Neural cell (in vitro differentiated cells): ENCODE data around the gene PFN3. TPM values are rescaled to one million over a fixed set of nuclear protein-coding genes. Genes with fewer than 3 reads are reported as not detected.

Source experiments
- H2AFZ ChIP-seq: fragments of 200-600, 300-800 bp; sonication (generic), shearing (Covaris generic); 2 replicates; pipeline ENCODE4 v1.6.0; 2014; ENCODE audit warnings: low read depth, mild to moderate bottlenecking, antibody characterized with exemption, low read length, moderate library complexity
- H3F3A ChIP-seq: fragments of 200-600 bp; shearing (Covaris generic); 2 replicates; pipeline ENCODE4 v1.6.1; 2016; ENCODE audit warnings: mild to moderate bottlenecking, moderate library complexity, mixed read lengths, antibody characterized with exemption, low read length; ENCODE audit not compliant: insufficient read depth, poor library complexity, severe bottlenecking
- H3K27ac ChIP-seq: fragments of 200-600, 300-800 bp; sonication (generic), shearing (Covaris generic); 2 replicates; pipeline ENCODE4 v1.5.1; 2014; ENCODE audit warnings: mild to moderate bottlenecking, low read length, moderate library complexity
- H3K27me3 ChIP-seq: fragments of 300-800, 200-600 bp; sonication (generic), shearing (Covaris generic); 2 replicates; pipeline ENCODE4 v1.6.0; 2014; ENCODE audit warnings: mild to moderate bottlenecking, low read depth, low read length, moderate library complexity; ENCODE audit not compliant: insufficient read depth
- H3K36me3 ChIP-seq: fragments of 300-800, 200-600 bp; sonication (generic), shearing (Covaris generic); 2 replicates; pipeline ENCODE4 v1.5.1; 2014; ENCODE audit warnings: mild to moderate bottlenecking, antibody characterized with exemption, low read length, moderate library complexity; ENCODE audit not compliant: insufficient read depth
- H3K4me2 ChIP-seq: fragments of 300-800, 200-600 bp; sonication (generic), shearing (Covaris generic); 2 replicates; pipeline ENCODE4 v1.6.0; 2014; ENCODE audit warnings: mild to moderate bottlenecking, low read length
- H3K4me3 ChIP-seq: fragments of 300-800, 200-600 bp; sonication (generic), shearing (Covaris generic); 2 replicates; pipeline ENCODE4 v1.5.1; 2014; ENCODE audit warnings: mild to moderate bottlenecking, low read length, moderate library complexity
- H3K79me2 ChIP-seq: fragments of 200-600 bp; shearing (Covaris generic); replicated peaks from 2 replicates; pipeline ENCODE4 v1.6.0; 2014; ENCODE audit warnings: mild to moderate bottlenecking, low read length, moderate library complexity; ENCODE audit not compliant: insufficient read depth
- H3K9ac ChIP-seq: fragments of 300-800, 200-600 bp; sonication (generic), shearing (Covaris generic); 2 replicates; pipeline ENCODE4 v1.6.1; 2016; ENCODE audit warnings: mild to moderate bottlenecking, low read length, mixed read lengths
- H3K9me2 ChIP-seq: fragments of 200-600 bp; shearing (Covaris generic); 2 replicates; pipeline ENCODE4 v1.6.1; 2016; ENCODE audit warnings: mild to moderate bottlenecking, low read length, mixed read lengths; ENCODE audit not compliant: insufficient read depth
- H3K9me3 ChIP-seq: fragments of 200-600, 300-800 bp; sonication (generic), shearing (Covaris generic); 2 replicates; pipeline ENCODE4 v1.6.1; 2016; ENCODE audit warnings: mild to moderate bottlenecking, mixed run types, low read length, moderate library complexity, mixed read lengths
- H4K20me1 ChIP-seq: fragments of 200-600 bp; shearing (Covaris generic); 2 replicates; pipeline ENCODE4 v1.6.1; 2016; ENCODE audit warnings: mild to moderate bottlenecking, mixed run types; ENCODE audit not compliant: insufficient read depth
- EP300 ChIP-seq: fragments of 450-650 bp; conservative IDR thresholded peaks from 2 replicates; pipeline ENCODE4 v1.6.1; 2014; ENCODE audit warnings: antibody characterized with exemption, mild to moderate bottlenecking, moderate library complexity; ENCODE audit not compliant: poor library complexity, severe bottlenecking
- EZH2 ChIP-seq: fragments of 200-600, 300-800 bp; shearing (Covaris generic), sonication (generic); IDR thresholded peaks from 2 replicates; pipeline ENCODE4 v1.6.1; 2014; ENCODE audit warnings: antibody characterized with exemption, low read length, borderline replicate concordance, mild to moderate bottlenecking; ENCODE audit not compliant: insufficient read depth, poor library complexity, severe bottlenecking
- MXI1 ChIP-seq: fragments of 450-650 bp; conservative IDR thresholded peaks from 2 replicates; pipeline ENCODE4 v1.6.1; 2014; ENCODE audit warnings: antibody characterized with exemption, mild to moderate bottlenecking; ENCODE audit not compliant: poor library complexity, severe bottlenecking
- POLR2AphosphoS5 ChIP-seq: IDR thresholded peaks from 2 replicates; pipeline ENCODE4 v1.6.1; 2012
- RAD21 ChIP-seq: fragments of 450-650 bp; conservative IDR thresholded peaks from 2 replicates; pipeline ENCODE4 v1.6.1; 2014; ENCODE audit warnings: antibody characterized with exemption, mild to moderate bottlenecking, moderate library complexity
- SMC3 ChIP-seq: fragments of 450-650 bp; conservative IDR thresholded peaks from 2 replicates; pipeline ENCODE4 v1.6.1; 2014; ENCODE audit warnings: antibody characterized with exemption, mild to moderate bottlenecking, moderate library complexity; ENCODE audit not compliant: poor library complexity
- TAF1 ChIP-seq: IDR thresholded peaks from 2 replicates; pipeline ENCODE4 v1.6.1; 2012; ENCODE audit warnings: low read depth
- polyA plus RNA-seq: library from polyadenylated mRNA; depleted of rRNA; stranded (reverse); fragments of >200 nt; gene quantifications from 2 replicates; pipeline ENCODE4 v1.2.3, GENCODE V29; 2014
- TF ChIP-seq, protein P1 (sequence below): fragments of 450-650 bp; IDR thresholded peaks from 2 replicates; pipeline ENCODE4 v1.5.1; 2014; ENCODE audit warnings: antibody characterized with exemption, mild to moderate bottlenecking, moderate library complexity; ENCODE audit not compliant: poor library complexity, severe bottlenecking
- TF ChIP-seq, protein P2 (sequence below): IDR thresholded peaks from 2 replicates; pipeline ENCODE4 v1.6.1; 2012; ENCODE audit warnings: borderline replicate concordance

The PFN3 gene
- polyA plus RNA-seq, 1 donor from 2014 or later = not detected

DNA sequence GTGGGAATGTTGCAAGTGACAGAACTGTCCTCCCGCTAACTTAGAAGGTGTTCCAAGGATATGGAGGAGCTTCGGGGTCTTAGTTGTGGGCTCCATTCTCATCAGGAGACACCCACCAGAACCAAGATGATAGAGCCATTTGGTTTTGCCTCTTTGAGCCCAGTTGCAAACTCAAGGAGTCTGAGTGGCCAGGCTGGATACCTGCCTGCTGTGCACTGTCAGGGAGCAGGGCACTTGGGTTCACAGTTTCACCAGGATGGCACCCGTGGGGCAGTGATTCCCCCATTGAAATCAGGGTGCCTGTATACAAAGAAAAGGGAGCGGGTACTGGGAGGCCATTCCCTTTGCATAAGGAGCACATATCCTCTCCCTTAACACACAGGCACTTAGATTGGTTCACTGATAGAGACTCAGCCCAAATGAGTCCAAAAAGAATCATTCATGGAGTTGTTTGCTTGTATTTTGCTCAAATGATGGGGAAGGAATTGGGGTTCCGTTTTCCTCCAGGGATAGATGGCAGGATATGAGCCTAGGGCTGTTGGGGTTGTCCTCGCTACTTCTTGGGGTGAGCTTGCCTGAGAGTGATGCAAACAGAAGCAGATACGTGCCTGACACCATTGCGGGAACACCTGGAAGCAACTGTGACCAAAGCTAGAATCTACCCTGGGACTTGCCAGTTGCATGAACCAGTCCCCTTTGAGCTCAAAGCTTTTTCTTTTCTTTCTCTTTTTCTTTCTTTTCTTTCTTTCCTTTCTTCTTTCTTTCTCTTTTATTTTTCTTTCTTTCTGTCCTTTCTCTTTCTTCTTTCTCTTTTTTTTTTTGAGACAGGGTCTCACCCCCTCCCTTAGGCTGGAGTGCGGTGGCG is 44.8 kb upstream of the PFN3 start:
- no peaks in the 10 kb centered on the region for H3K27me3 ChIP-seq
- no peak for TF ChIP-seq SMC3
- no peak for TF ChIP-seq EZH2
- TF ChIP-seq EP300 = no peak
- no peak for TF ChIP-seq RAD21
- no peak for TF ChIP-seq MXI1
- no peak for TF ChIP-seq TAF1
- TF ChIP-seq, protein P1, sequence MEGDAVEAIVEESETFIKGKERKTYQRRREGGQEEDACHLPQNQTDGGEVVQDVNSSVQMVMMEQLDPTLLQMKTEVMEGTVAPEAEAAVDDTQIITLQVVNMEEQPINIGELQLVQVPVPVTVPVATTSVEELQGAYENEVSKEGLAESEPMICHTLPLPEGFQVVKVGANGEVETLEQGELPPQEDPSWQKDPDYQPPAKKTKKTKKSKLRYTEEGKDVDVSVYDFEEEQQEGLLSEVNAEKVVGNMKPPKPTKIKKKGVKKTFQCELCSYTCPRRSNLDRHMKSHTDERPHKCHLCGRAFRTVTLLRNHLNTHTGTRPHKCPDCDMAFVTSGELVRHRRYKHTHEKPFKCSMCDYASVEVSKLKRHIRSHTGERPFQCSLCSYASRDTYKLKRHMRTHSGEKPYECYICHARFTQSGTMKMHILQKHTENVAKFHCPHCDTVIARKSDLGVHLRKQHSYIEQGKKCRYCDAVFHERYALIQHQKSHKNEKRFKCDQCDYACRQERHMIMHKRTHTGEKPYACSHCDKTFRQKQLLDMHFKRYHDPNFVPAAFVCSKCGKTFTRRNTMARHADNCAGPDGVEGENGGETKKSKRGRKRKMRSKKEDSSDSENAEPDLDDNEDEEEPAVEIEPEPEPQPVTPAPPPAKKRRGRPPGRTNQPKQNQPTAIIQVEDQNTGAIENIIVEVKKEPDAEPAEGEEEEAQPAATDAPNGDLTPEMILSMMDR = no peak
- TF ChIP-seq, protein P2, sequence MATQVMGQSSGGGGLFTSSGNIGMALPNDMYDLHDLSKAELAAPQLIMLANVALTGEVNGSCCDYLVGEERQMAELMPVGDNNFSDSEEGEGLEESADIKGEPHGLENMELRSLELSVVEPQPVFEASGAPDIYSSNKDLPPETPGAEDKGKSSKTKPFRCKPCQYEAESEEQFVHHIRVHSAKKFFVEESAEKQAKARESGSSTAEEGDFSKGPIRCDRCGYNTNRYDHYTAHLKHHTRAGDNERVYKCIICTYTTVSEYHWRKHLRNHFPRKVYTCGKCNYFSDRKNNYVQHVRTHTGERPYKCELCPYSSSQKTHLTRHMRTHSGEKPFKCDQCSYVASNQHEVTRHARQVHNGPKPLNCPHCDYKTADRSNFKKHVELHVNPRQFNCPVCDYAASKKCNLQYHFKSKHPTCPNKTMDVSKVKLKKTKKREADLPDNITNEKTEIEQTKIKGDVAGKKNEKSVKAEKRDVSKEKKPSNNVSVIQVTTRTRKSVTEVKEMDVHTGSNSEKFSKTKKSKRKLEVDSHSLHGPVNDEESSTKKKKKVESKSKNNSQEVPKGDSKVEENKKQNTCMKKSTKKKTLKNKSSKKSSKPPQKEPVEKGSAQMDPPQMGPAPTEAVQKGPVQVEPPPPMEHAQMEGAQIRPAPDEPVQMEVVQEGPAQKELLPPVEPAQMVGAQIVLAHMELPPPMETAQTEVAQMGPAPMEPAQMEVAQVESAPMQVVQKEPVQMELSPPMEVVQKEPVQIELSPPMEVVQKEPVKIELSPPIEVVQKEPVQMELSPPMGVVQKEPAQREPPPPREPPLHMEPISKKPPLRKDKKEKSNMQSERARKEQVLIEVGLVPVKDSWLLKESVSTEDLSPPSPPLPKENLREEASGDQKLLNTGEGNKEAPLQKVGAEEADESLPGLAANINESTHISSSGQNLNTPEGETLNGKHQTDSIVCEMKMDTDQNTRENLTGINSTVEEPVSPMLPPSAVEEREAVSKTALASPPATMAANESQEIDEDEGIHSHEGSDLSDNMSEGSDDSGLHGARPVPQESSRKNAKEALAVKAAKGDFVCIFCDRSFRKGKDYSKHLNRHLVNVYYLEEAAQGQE = no peak
- no peak for TF ChIP-seq POLR2AphosphoS5
- H3K36me3 ChIP-seq = no peaks in the 10 kb centered on the region
- H3K79me2 ChIP-seq = peaks cover 32% of the 10 kb centered on the region
- no peaks in the 10 kb centered on the region for H3K9me2 ChIP-seq
- H3K4me2 ChIP-seq = peak overlapping the region; percentile 92
- no peaks in the 10 kb centered on the region for H3F3A ChIP-seq
- H2AFZ ChIP-seq = no peak overlapping the region
- H3K9ac ChIP-seq = peak overlapping the region; percentile 91
- H4K20me1 ChIP-seq = no peaks in the 10 kb centered on the region
- H3K9me3 ChIP-seq = no peaks in the 10 kb centered on the region
- H3K27ac ChIP-seq = peak overlapping the region; percentile 88
- H3K4me3 ChIP-seq = peak overlapping the region; percentile 97

DNA sequence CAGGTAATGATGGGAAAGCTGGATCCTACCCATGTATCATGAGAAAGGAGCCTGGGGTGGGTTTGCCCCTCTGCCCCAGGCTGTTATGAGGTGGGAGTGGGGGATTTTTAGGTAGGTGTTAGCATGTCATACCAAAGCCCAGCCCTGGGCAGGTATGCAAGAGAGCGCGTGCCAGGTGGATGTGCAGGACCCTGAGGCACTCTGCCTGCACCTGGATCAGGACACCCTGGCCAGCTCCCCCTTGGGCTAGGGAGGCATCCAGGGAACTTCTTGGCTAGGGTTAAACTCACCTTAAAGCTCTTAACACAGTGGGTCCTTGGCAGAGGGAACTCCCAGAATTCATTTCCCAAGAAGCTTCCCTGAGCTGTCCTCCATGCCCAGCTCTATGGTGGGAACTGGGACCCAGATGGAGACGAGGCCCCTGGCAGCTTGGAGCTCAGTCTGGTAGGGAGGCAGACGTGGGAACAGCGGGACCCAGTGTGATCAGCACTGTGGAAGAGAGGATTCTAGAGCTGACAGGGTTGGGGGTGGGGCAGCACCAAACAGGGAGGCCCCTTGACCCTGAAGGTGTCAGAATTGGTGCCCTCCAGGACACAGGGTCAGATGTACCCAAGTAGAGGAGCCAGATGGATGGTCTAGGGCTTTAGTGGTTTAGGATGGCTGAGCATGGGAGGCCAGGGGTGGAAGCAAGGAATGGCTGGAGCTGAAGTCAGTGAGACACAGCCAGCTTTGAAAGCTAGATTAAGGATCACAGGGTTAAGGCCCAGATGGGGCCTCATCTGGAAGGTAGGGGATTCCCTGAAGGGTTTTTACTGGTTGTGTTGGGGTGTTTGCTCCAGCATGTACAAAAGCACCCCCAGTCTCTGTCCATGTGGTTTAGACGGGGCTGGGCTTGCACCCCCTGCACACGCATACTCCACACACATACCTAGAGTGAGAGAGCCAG is 43.9 kb upstream of the PFN3 start:
- H3F3A ChIP-seq = no peaks in the 10 kb centered on the region
- no peak overlapping the region for H3K9ac ChIP-seq
- H3K4me2 ChIP-seq = no peak overlapping the region
- H3K79me2 ChIP-seq = peaks cover 26% of the 10 kb centered on the region
- H3K27me3 ChIP-seq = no peaks in the 10 kb centered on the region
- no peak overlapping the region for H2AFZ ChIP-seq
- H3K4me3 ChIP-seq = no peak overlapping the region
- H3K9me2 ChIP-seq = no peaks in the 10 kb centered on the region
- no peak overlapping the region for H3K27ac ChIP-seq
- TF ChIP-seq POLR2AphosphoS5 (no peak), TAF1 (no peak), EP300 (no peak), SMC3 (no peak), EZH2 (no peak), RAD21 (no peak), MXI1 (no peak)
- TF ChIP-seq, protein P1 = no peak
- TF ChIP-seq, protein P2 = no peak
- no peaks in the 10 kb centered on the region for H4K20me1 ChIP-seq
- H3K9me3 ChIP-seq = no peaks in the 10 kb centered on the region
- H3K36me3 ChIP-seq = no peaks in the 10 kb centered on the region
